IMR-90 (cell line): ENCODE measurements around the gene AMPD1. TPM values are rescaled to one million over a fixed set of nuclear protein-coding genes. Genes with fewer than 3 reads are reported as not detected.

Source experiments
- ATAC-seq: fragments of 200-7000 bp; cut with Tn5 transposase; 2 replicates; pipeline ENCODE4 v1.9.1; 2020; ENCODE audit warnings: low read depth, mild to moderate bottlenecking, moderate library complexity
- BruUV-seq: library from RNA; stranded (reverse); fragments of 400-500 nt; replicated peaks from 2 replicates; lab custom pipeline; 2021; lab: Mats Ljungman, UMichigan
- CTCF ChIA-PET: fragments of 300-600 bp; formaldehyde crosslinking; extraction: SDS; loops from one replicate; lab custom pipeline; 2021; ENCODE audit warnings: antibody characterized with exemption; lab: Yijun Ruan, JAX
- POLR2A ChIA-PET: fragments of 300-600 bp; sonication (Branson Sonifier 250); formaldehyde crosslinking; loops from one replicate; lab custom pipeline; 2022; ENCODE audit warnings: antibody characterized with exemption; ENCODE audit not compliant: unreplicated experiment; lab: Charles Lee
- DNase-seq: peaks from one replicate; pipeline ENCODE4 v3.0.0; 2013
- H2AFZ ChIP-seq: replicated peaks from 2 replicates; pipeline ENCODE3; 2013; ENCODE audit warnings: low read length, mild to moderate bottlenecking; ENCODE audit not compliant: poor library complexity
- H2AK5ac ChIP-seq: 2 replicates; pipeline ENCODE4 v1.6.1; 2013; ENCODE audit warnings: low read depth, low read length, inconsistent platforms
- H2AK9ac ChIP-seq: replicated peaks from 2 replicates; pipeline ENCODE3; 2013; ENCODE audit warnings: mild to moderate bottlenecking, low read depth, low read length, moderate library complexity; ENCODE audit not compliant: poor library complexity
- H2BK120ac ChIP-seq: 2 replicates; pipeline ENCODE4 v1.6.1; 2013; ENCODE audit warnings: low read depth, low read length, inconsistent platforms
- H2BK15ac ChIP-seq: 3 replicates; pipeline ENCODE4 v1.6.1; 2013; ENCODE audit warnings: low read depth, low read length, inconsistent platforms
- H2BK20ac ChIP-seq: 2 replicates; pipeline ENCODE4 v1.6.1; 2013; ENCODE audit warnings: low read depth, mild to moderate bottlenecking, inconsistent platforms, low read length, moderate library complexity
- H2BK5ac ChIP-seq: 2 replicates; pipeline ENCODE4 v1.6.1; 2013; ENCODE audit warnings: mild to moderate bottlenecking, low read depth, low read length, inconsistent platforms; ENCODE audit not compliant: poor library complexity, severe bottlenecking
- H3K14ac ChIP-seq: replicated peaks from 2 replicates; pipeline ENCODE4 v1.6.1; 2013; ENCODE audit warnings: low read depth, low read length, inconsistent platforms
- H3K18ac ChIP-seq: 2 replicates; pipeline ENCODE4 v1.6.1; 2013; ENCODE audit warnings: low read depth, low read length, control low read depth
- H3K23ac ChIP-seq: 2 replicates; pipeline ENCODE4 v1.6.1; 2013; ENCODE audit warnings: low read depth, low read length, inconsistent platforms
- H3K27ac ChIP-seq: 2 replicates; pipeline ENCODE4 v1.5.1; 2013; ENCODE audit warnings: mild to moderate bottlenecking, control low read depth, low read length; ENCODE audit not compliant: insufficient read depth
- H3K27me3 ChIP-seq: 2 replicates; pipeline ENCODE4 v1.6.1; 2013; ENCODE audit warnings: low read length; ENCODE audit not compliant: control insufficient read depth, insufficient read depth
- H3K36me3 ChIP-seq: 2 replicates; pipeline ENCODE4 v1.6.1; 2013; ENCODE audit warnings: low read length, mixed read lengths; ENCODE audit not compliant: control insufficient read depth, insufficient read depth
- H3K4ac ChIP-seq: 2 replicates; pipeline ENCODE4 v1.6.1; 2013; ENCODE audit warnings: low read depth, low read length, inconsistent platforms
- H3K4me1 ChIP-seq: 2 replicates; pipeline ENCODE4 v1.6.1; 2013; ENCODE audit warnings: low read length, mixed read lengths; ENCODE audit not compliant: control insufficient read depth, insufficient read depth
- H3K4me2 ChIP-seq: 2 replicates; pipeline ENCODE4 v1.6.1; 2013; ENCODE audit warnings: low read depth, mild to moderate bottlenecking, control low read depth, low read length, moderate library complexity
- H3K4me3 ChIP-seq: 2 replicates; pipeline ENCODE4 v1.5.1; 2013; ENCODE audit warnings: low read depth, mild to moderate bottlenecking, control low read depth, low read length, moderate library complexity; ENCODE audit not compliant: insufficient read depth
- H3K56ac ChIP-seq: 2 replicates; pipeline ENCODE4 v1.6.1; 2013; ENCODE audit warnings: low read length, inconsistent platforms; ENCODE audit not compliant: insufficient read depth; ENCODE audit errors: extremely low read depth
- H3K79me1 ChIP-seq, 2 experiments: 2 replicates each; pipeline ENCODE4 v1.6.1; 2013; ENCODE audit warnings: low read length in 2 of 2, inconsistent platforms in 1 of 2, low read depth in 1 of 2
- H3K9ac ChIP-seq: 2 replicates; pipeline ENCODE4 v1.6.1; 2013; ENCODE audit warnings: low read depth, low read length, control low read depth
- H3K9me1 ChIP-seq: 2 replicates; pipeline ENCODE4 v1.6.1; 2013; ENCODE audit warnings: low read length, inconsistent platforms; ENCODE audit not compliant: insufficient read depth
- H3K9me3 ChIP-seq: 2 replicates; pipeline ENCODE4 v1.6.1; 2013; ENCODE audit warnings: low read length; ENCODE audit not compliant: control insufficient read depth, insufficient read depth
- H4K20me1 ChIP-seq: 2 replicates; pipeline ENCODE4 v1.6.1; 2013; ENCODE audit warnings: low read length, inconsistent platforms; ENCODE audit not compliant: insufficient read depth
- H4K5ac ChIP-seq: 2 replicates; pipeline ENCODE4 v1.6.1; 2013; ENCODE audit warnings: mild to moderate bottlenecking, low read depth, low read length, control low read depth
- H4K8ac ChIP-seq, 2 experiments: 2 replicates each; pipeline ENCODE4 v1.6.1; 2013; ENCODE audit warnings: low read depth in 2 of 2, low read length in 2 of 2, control low read depth in 1 of 2, inconsistent platforms in 1 of 2
- H4K91ac ChIP-seq: 2 replicates; pipeline ENCODE4 v1.6.1; 2013; ENCODE audit warnings: low read depth, low read length, inconsistent platforms; ENCODE audit not compliant: insufficient read depth
- FOS ChIP-seq: fragments of 150-350 bp; IDR thresholded peaks from 2 replicates; pipeline ENCODE4 v1.6.1; 2016; ENCODE audit warnings: low read depth, low read length
- whole genome bisulfite sequencing, 2 experiments: methylation state at CpG; one replicate each; pipeline versions ENCODE4 v1.1.5 to v1.1.7; 2013; ENCODE audit warnings: missing lambda C conversion rate in 2 of 2; ENCODE audit not compliant: insufficient read length in 1 of 2; ENCODE audit errors: extremely low coverage in 2 of 2; 5-methylcytosine and 5-hydroxymethylcytosine counted together
- dilution Hi-C: fragments of 300-500 bp; cut with HindIII; formaldehyde crosslinking; loops from one replicate; pipeline ENCODE4 v1.14.3; 2018; ENCODE audit warnings: low sequenced_read_pairs; ENCODE audit not compliant: unreplicated experiment
- in situ Hi-C: fragments of 300-500 bp; cut with MboI; formaldehyde crosslinking; loops from 3 replicates; pipeline ENCODE4 v1.14.3; 2019; ENCODE audit warnings: low sequenced_read_pairs, inconsistent platforms, mixed read lengths
- intact Hi-C: fragments of 100-400 bp; cut with micrococcal nuclease; formaldehyde crosslinking; loops from 2 replicates; pipeline ENCODE4 v1.10.0; 2022
- polyA plus RNA-seq, 3 experiments: library from polyadenylated mRNA; depleted of rRNA; stranded (reverse); fragments of >200 nt; gene quantifications; 2 replicates each; pipeline ENCODE4 v1.2.3, GENCODE V29; 2012; ENCODE audit warnings: low replicate concordance in 1 of 3
- total RNA-seq: library from RNA; depleted of rRNA; stranded (reverse); fragments of >200 nt; gene quantifications from 2 replicates; pipeline ENCODE4 v1.2.3, GENCODE V29; 2012
- TF ChIP-seq, protein P1 (sequence below): fragments of 150-350 bp; IDR thresholded peaks from 2 replicates; pipeline ENCODE4 v1.6.1; 2016; ENCODE audit warnings: low read depth, mild to moderate bottlenecking, low read length, moderate library complexity, borderline replicate concordance

AMPD1 gene
- total and polyA plus RNA-seq, 2 of the 4 experiments (the other 2 are of a cell fraction) = not detected

DNA sequence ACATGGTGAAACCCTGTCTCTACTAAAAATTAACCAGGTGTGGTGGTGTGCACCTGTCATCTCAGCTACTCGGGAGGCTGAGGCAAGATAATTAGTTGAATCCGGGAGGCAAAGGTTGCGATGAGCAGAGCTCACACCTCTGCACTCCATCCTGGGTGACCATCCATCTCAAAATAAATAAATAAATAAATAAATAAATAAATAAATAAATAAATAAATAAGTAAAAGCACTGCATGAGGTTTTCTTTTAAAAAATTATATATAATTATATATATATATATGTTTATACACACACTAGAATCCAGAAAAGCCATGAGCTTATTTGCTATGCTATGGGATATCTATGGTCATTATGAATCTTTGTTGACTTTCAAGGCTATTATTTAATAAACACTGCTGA lies 2.4 kb downstream of the AMPD1 start:
- Histone ChIP-seq H4K91ac (no peak overlapping the region), H2AK9ac (no peak overlapping the region), H3K56ac (no peak overlapping the region), H4K5ac (no peak overlapping the region), H3K14ac (no peak overlapping the region), H3K18ac (no peak overlapping the region), H3K9me1 (no peaks in the 10 kb centered on the region), H2BK120ac (no peak overlapping the region), H2AK5ac (no peak overlapping the region), H3K4me1 (no peaks in the 10 kb centered on the region), H2BK20ac (no peak overlapping the region), H3K9me3 (no peaks in the 10 kb centered on the region), H3K27me3 (peaks cover 7% of the 10 kb centered on the region), H3K4ac (no peak overlapping the region), H2AFZ (no peak overlapping the region), H2BK5ac (no peak overlapping the region), H3K79me1 (no peaks in the 10 kb centered on the region), H2BK15ac (no peak overlapping the region), H3K4me2 (no peak overlapping the region), H4K8ac (no peak overlapping the region), H3K27ac (no peak overlapping the region), H3K36me3 (no peaks in the 10 kb centered on the region), H3K23ac (no peak overlapping the region), H4K20me1 (no peaks in the 10 kb centered on the region), H3K9ac (no peak overlapping the region), H3K4me3 (no peak overlapping the region)
- intact Hi-C loops (no loop called here), in situ Hi-C loops (no loop called here), dilution Hi-C loops (no loop called here)
- ATAC-seq (no peak), DNase-seq (no peak)
- no CpG with 5 or more reads among the region's 3 CpGs for WGBS, 2 experiments
- BruUV-seq = no TSS peak
- ChIA-PET POLR2A (no interaction called here), CTCF (interaction anchor here (0.6 kb wide), 2 partner anchors 22 to 28 kb away, joined by 3 to 6 read pairs; no protein-coding TSS in a partner anchor)
- no peak for TF ChIP-seq FOS
- TF ChIP-seq, protein P1, sequence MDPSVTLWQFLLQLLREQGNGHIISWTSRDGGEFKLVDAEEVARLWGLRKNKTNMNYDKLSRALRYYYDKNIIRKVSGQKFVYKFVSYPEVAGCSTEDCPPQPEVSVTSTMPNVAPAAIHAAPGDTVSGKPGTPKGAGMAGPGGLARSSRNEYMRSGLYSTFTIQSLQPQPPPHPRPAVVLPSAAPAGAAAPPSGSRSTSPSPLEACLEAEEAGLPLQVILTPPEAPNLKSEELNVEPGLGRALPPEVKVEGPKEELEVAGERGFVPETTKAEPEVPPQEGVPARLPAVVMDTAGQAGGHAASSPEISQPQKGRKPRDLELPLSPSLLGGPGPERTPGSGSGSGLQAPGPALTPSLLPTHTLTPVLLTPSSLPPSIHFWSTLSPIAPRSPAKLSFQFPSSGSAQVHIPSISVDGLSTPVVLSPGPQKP = no peak
